ENCODE data around the gene ELF1. TPM values are rescaled to one million over a fixed set of nuclear protein-coding genes. Genes with fewer than 3 reads are reported as not detected.

The ELF1 gene
- total and polyA plus RNA-seq, 10 of the 15 experiments (the other 5 are each of a cell fraction or from before 2014, with no cell fraction given) = 43.3 to 97.6 (median 55.7) TPM

- Histone ChIP-seq H2AFZ (ENCODE audit: control insufficient read depth, low read depth, low read length) (no peak overlapping the region), H3K27ac (ENCODE audit: control insufficient read depth, insufficient read depth) (no peak overlapping the region), H3K9me3 (replicated peaks; ENCODE audit: control insufficient read depth, insufficient read depth, low read length) (no peaks in the 10 kb centered on the region), H3K36me3 (ENCODE audit: control insufficient read depth in 2 of 2, insufficient read depth in 2 of 2, low read length in 1 of 2) (no peaks in the 10 kb centered on the region), H4K20me1 (ENCODE audit: control insufficient read depth, insufficient read depth) (no peaks in the 10 kb centered on the region), H3K27me3 (replicated peaks in 1 of 2; ENCODE audit: control insufficient read depth in 2 of 2, insufficient read depth in 2 of 2, low read length in 1 of 2) (no peaks in the 10 kb centered on the region), H3K9ac (ENCODE audit: control insufficient read depth, insufficient read depth, low read length) (no peak overlapping the region), H3K4me3 (no peak overlapping the region), H3K4me1 (ENCODE audit: control insufficient read depth, insufficient read depth, low read length) (no peaks in the 10 kb centered on the region), H3K79me2 (ENCODE audit: control insufficient read depth, insufficient read depth, low read length) (peaks cover 10% of the 10 kb centered on the region), H3K4me2 (ENCODE audit: control insufficient read depth, insufficient read depth) (no peak overlapping the region)
- in situ Hi-C loops (cut with MboI) (no loop called here), intact Hi-C loops (cut with micrococcal nuclease; ENCODE audit: unreplicated experiment) (no loop called here)
- BruUV-seq (replicated peaks) = no TSS peak
- no peak for TF ChIP-seq FOS (IDR thresholded peaks at IDR 0.05; ENCODE audit: borderline replicate concordance, extremely low read depth, insufficient read length)
- no peak for TF ChIP-seq MTA3 (IDR thresholded peaks at IDR 0.05; ENCODE audit: borderline replicate concordance, low read length)
- TF ChIP-seq CEBPB (IDR thresholded peaks at IDR 0.05; ENCODE audit: borderline replicate concordance in 1 of 2, low read depth in 2 of 2, low read length in 2 of 2) = no peak
- no peak for TF ChIP-seq HCFC1 (IDR thresholded peaks at IDR 0.05; ENCODE audit: low read length)
- no peak for TF ChIP-seq TARDBP (IDR thresholded peaks at IDR 0.05; ENCODE audit: borderline replicate concordance)
- TF ChIP-seq ZNF207 (IDR thresholded peaks at IDR 0.05; ENCODE audit: borderline replicate concordance) = no peak
- no peak for TF ChIP-seq ASH2L (IDR thresholded peaks at IDR 0.05; ENCODE audit: borderline replicate concordance, low read depth)
- ATAC-seq (no peak), FAIRE-seq (no peak), DNase-seq (ENCODE audit: low read depth, low spot score) (no peak)
- CTCF ChIA-PET = interaction anchor here (1.3 to 10.8 kb wide), 3 partner anchors 28 to 51 kb away, joined by 5 to 129 read pairs (median 13); no protein-coding TSS in a partner anchor
- POLR2A ChIA-PET = no interaction called here
- WGBS (ENCODE audit: insufficient coverage, insufficient replicate concordance, low lambda C conversion rate, missing lambda C conversion rate) = 94% methylated on average over 4 of the region's 4 CpGs
- SMC1A ChIA-PET (ENCODE audit: uncharacterized antibody, unreplicated experiment) = interaction anchor here (1.3 to 1.9 kb wide), 3 partner anchors 11 to 30 kb away, joined by 4 to 5 read pairs (median 5); no protein-coding TSS in a partner anchor
- RAD21 ChIA-PET (ENCODE audit: unreplicated experiment) = no interaction called here
These were observed 6.4 kb upstream of the ELF1 start for GRCh38 chr13:41025518-41025917.
